Neuron (in vitro differentiated cells): ENCODE data around the gene FUT7.
"Not testable (repeated sequence)": the region's sequence is repeated elsewhere in the genome, so short reads cannot be mapped to it uniquely, and the experiment has no call there.

Experiments used
- H2AFZ ChIP-seq: one replicate; pipeline ENCODE4 v1.6.1; 2013; ENCODE audit warnings: low read depth, mild to moderate bottlenecking, inconsistent platforms, low read length, moderate library complexity
- H3K27me3 ChIP-seq: one replicate; pipeline ENCODE4 v1.6.1; 2013; ENCODE audit warnings: low read length; ENCODE audit not compliant: insufficient read depth
- H3K36me3 ChIP-seq: one replicate; pipeline ENCODE4 v1.6.1; 2013; ENCODE audit warnings: low read length; ENCODE audit not compliant: insufficient read depth
- H3K4me1 ChIP-seq: one replicate; pipeline ENCODE4 v1.6.1; 2013; ENCODE audit warnings: low read length; ENCODE audit not compliant: insufficient read depth
- H3K4me3 ChIP-seq: 2 replicates; pipeline ENCODE4 v1.5.1; 2013; ENCODE audit warnings: mild to moderate bottlenecking, low read length, moderate library complexity
- H3K9me3 ChIP-seq: one replicate; pipeline ENCODE4 v1.6.1; 2013; ENCODE audit warnings: low read length

The FUT7 gene

GRCh38 chr9:137009938-137010732, 21.8 kb downstream of the FUT7 start:
- Histone ChIP-seq H3K36me3 (peaks cover 29% of the 10 kb centered on the region), H3K4me1 (no peaks in the 10 kb centered on the region), H3K9me3 (no peaks in the 10 kb centered on the region), H3K27me3 (no peaks in the 10 kb centered on the region), H2AFZ (no peak overlapping the region), H3K4me3 (no peak overlapping the region)

- peaks cover 22% of the 10 kb centered on the region for H3K36me3 ChIP-seq
- H3K27me3 ChIP-seq: no peaks in the 10 kb centered on the region
- no peaks in the 10 kb centered on the region for H3K4me1 ChIP-seq
- H3K9me3 ChIP-seq: no peaks in the 10 kb centered on the region
- no peak overlapping the region for H2AFZ ChIP-seq
- H3K4me3 ChIP-seq: no peak overlapping the region
Measured at GRCh38 chr9:137009217-137009616, 22.7 kb downstream of the FUT7 start.

GRCh38 chr9:137008312-137008711, 23.6 kb downstream of the FUT7 start:
- H3K36me3 ChIP-seq: peaks cover 14% of the 10 kb centered on the region
- no peak overlapping the region for H3K4me3 ChIP-seq
- no peaks in the 10 kb centered on the region for H3K9me3 ChIP-seq
- no peaks in the 10 kb centered on the region for H3K27me3 ChIP-seq
- no peaks in the 10 kb centered on the region for H3K4me1 ChIP-seq
- no peak overlapping the region for H2AFZ ChIP-seq

- H2AFZ ChIP-seq: no peak overlapping the region
- H3K4me1 ChIP-seq: no peaks in the 10 kb centered on the region
- H3K9me3 ChIP-seq: no peaks in the 10 kb centered on the region
- H3K4me3 ChIP-seq: no peak overlapping the region
- H3K27me3 ChIP-seq: no peaks in the 10 kb centered on the region
- peaks cover 12% of the 10 kb centered on the region for H3K36me3 ChIP-seq
Measured at GRCh38 chr9:137007816-137008270, 24.0 kb downstream of the FUT7 start.

GRCh38 chr9:137007108-137007815, 24.6 kb downstream of the FUT7 start:
- Histone ChIP-seq H3K4me1 (no peaks in the 10 kb centered on the region), H3K27me3 (no peaks in the 10 kb centered on the region), H3K4me3 (no peak overlapping the region), H3K9me3 (no peaks in the 10 kb centered on the region), H3K36me3 (peaks cover 8% of the 10 kb centered on the region), H2AFZ (no peak overlapping the region)

- H3K9me3 ChIP-seq: no peaks in the 10 kb centered on the region
- no peaks in the 10 kb centered on the region for H3K4me1 ChIP-seq
- no peaks in the 10 kb centered on the region for H3K27me3 ChIP-seq
- H2AFZ ChIP-seq: no peak overlapping the region
- H3K36me3 ChIP-seq: peaks cover 3% of the 10 kb centered on the region
- no peak overlapping the region for H3K4me3 ChIP-seq
Measured at GRCh38 chr9:137006116-137007003, 25.5 kb downstream of the FUT7 start.

- not testable (repeated sequence) for H3K27me3 ChIP-seq, H3K9me3 ChIP-seq, H3K36me3 ChIP-seq, H3K4me3 ChIP-seq, H2AFZ ChIP-seq, H3K4me1 ChIP-seq
Measured at GRCh38 chr9:137004285-137004684, 27.6 kb downstream of the FUT7 start.

- Histone ChIP-seq H3K9me3 (no peaks in the 10 kb centered on the region), H2AFZ (no peak overlapping the region), H3K27me3 (no peaks in the 10 kb centered on the region), H3K36me3 (no peaks in the 10 kb centered on the region), H3K4me1 (no peaks in the 10 kb centered on the region), H3K4me3 (no peak overlapping the region)
Measured at GRCh38 chr9:137002646-137003041, 29.2 kb downstream of the FUT7 start.

- Histone ChIP-seq H3K4me3 (no peak overlapping the region), H2AFZ (no peak overlapping the region), H3K27me3 (no peaks in the 10 kb centered on the region), H3K4me1 (no peaks in the 10 kb centered on the region), H3K36me3 (no peaks in the 10 kb centered on the region), H3K9me3 (no peaks in the 10 kb centered on the region)
Measured at GRCh38 chr9:137001857-137002645, 29.8 kb downstream of the FUT7 start.

- Histone ChIP-seq H3K36me3 (no peaks in the 10 kb centered on the region), H2AFZ (no peak overlapping the region), H3K4me1 (no peaks in the 10 kb centered on the region), H3K9me3 (no peaks in the 10 kb centered on the region), H3K4me3 (no peak overlapping the region), H3K27me3 (no peaks in the 10 kb centered on the region)
Measured at GRCh38 chr9:137000177-137000930, 31.5 kb downstream of the FUT7 start.

GRCh38 chr9:136997830-136998234, 34.1 kb downstream of the FUT7 start:
- peaks cover 5% of the 10 kb centered on the region for H3K4me1 ChIP-seq
- peaks cover 12% of the 10 kb centered on the region for H3K36me3 ChIP-seq
- H3K4me3 ChIP-seq: no peak overlapping the region

GRCh38 chr9:136997371-136997770, 34.5 kb downstream of the FUT7 start:
- Histone ChIP-seq H3K4me3 (no peak overlapping the region), H3K27me3 (no peaks in the 10 kb centered on the region), H3K36me3 (peaks cover 12% of the 10 kb centered on the region), H3K9me3 (no peaks in the 10 kb centered on the region), H2AFZ (no peak overlapping the region), H3K4me1 (peaks cover 7% of the 10 kb centered on the region)

More at GRCh38 chr9:136997830-136998234, 34.1 kb downstream of the FUT7 start:
- H3K27me3 ChIP-seq: no peaks in the 10 kb centered on the region
- no peaks in the 10 kb centered on the region for H3K9me3 ChIP-seq
- no peak overlapping the region for H2AFZ ChIP-seq
